ENCODE data around the gene KRTAP9-8. TPM values are rescaled to one million over a fixed set of nuclear protein-coding genes. Genes with fewer than 3 reads are reported as not detected.

Gene KRTAP9-8
- total RNA-seq, 1 donor from 2014 or later: not detected

Other genes starting within 250 kb of the KRTAP9-8 start
- not detected for gene KRTAP3-3, start 243.8 kb upstream of the KRTAP9-8 start, total RNA-seq
- gene KRTAP3-2, start 238.1 kb upstream of the KRTAP9-8 start, total RNA-seq: not detected
- gene KRTAP3-1, start 228.9 kb upstream of the KRTAP9-8 start, total RNA-seq: not detected
- not detected for gene KRTAP1-5, start 210.8 kb upstream of the KRTAP9-8 start, total RNA-seq
- gene KRTAP1-4, start 207.8 kb upstream of the KRTAP9-8 start, total RNA-seq: not detected
- not detected for gene KRTAP1-3, start 203.1 kb upstream of the KRTAP9-8 start, total RNA-seq
- gene KRTAP1-1, start 196.5 kb upstream of the KRTAP9-8 start, total RNA-seq: not detected
- not detected for gene KRTAP2-1, start 190.7 kb upstream of the KRTAP9-8 start, total RNA-seq
- not detected for gene KRTAP2-2, start 182.8 kb upstream of the KRTAP9-8 start, total RNA-seq
- gene KRTAP2-3, start 177.9 kb upstream of the KRTAP9-8 start, total RNA-seq: not detected
- not detected for gene KRTAP2-4, start 172.1 kb upstream of the KRTAP9-8 start, total RNA-seq
- gene KRTAP4-7, start 153.8 kb upstream of the KRTAP9-8 start, total RNA-seq: not detected
- not detected for gene KRTAP4-8, start 139.9 kb upstream of the KRTAP9-8 start, total RNA-seq
- gene KRTAP4-16, start 135.8 kb upstream of the KRTAP9-8 start, total RNA-seq: not detected
- not detected for gene KRTAP4-9, start 132.6 kb upstream of the KRTAP9-8 start, total RNA-seq
- not detected for gene KRTAP4-11, start 119.6 kb upstream of the KRTAP9-8 start, total RNA-seq
- gene KRTAP4-12, start 113.8 kb upstream of the KRTAP9-8 start, total RNA-seq: not detected
- not detected for gene KRTAP4-6, start 97.5 kb upstream of the KRTAP9-8 start, total RNA-seq
- not detected for gene KRTAP4-5, start 88.2 kb upstream of the KRTAP9-8 start, total RNA-seq
- not detected for gene KRTAP4-4, start 77.3 kb upstream of the KRTAP9-8 start, total RNA-seq
- not detected for gene KRTAP4-3, start 69.8 kb upstream of the KRTAP9-8 start, total RNA-seq
- not detected for gene KRTAP4-2, start 59.8 kb upstream of the KRTAP9-8 start, total RNA-seq
- not detected for gene KRTAP4-1, start 53.1 kb upstream of the KRTAP9-8 start, total RNA-seq
- not detected for gene KRTAP9-1, start 48.1 kb upstream of the KRTAP9-8 start, total RNA-seq
- not detected for gene KRTAP9-2, start 11.4 kb upstream of the KRTAP9-8 start, total RNA-seq
- not detected for gene KRTAP9-3, start 5.5 kb upstream of the KRTAP9-8 start, total RNA-seq
- not detected for gene KRTAP9-4, start 11.7 kb downstream of the KRTAP9-8 start, total RNA-seq
- gene KRTAP9-9, start 17.4 kb downstream of the KRTAP9-8 start, total RNA-seq: not detected
- not detected for gene KRTAP9-6, start 27.4 kb downstream of the KRTAP9-8 start, total RNA-seq
- gene KRTAP9-7, start 37.7 kb downstream of the KRTAP9-8 start, total RNA-seq: not detected
- not detected for gene KRTAP29-1, start 64.9 kb downstream of the KRTAP9-8 start, total RNA-seq
- not detected for gene KRTAP16-1, start 71.3 kb downstream of the KRTAP9-8 start, total RNA-seq
- gene KRTAP17-1, start 77.7 kb downstream of the KRTAP9-8 start, total RNA-seq: not detected
- not detected for gene KRT33A, start 112.8 kb downstream of the KRTAP9-8 start, total RNA-seq
- gene KRT33B, start 131.8 kb downstream of the KRTAP9-8 start, total RNA-seq: not detected
- not detected for gene KRT34, start 144.3 kb downstream of the KRTAP9-8 start, total RNA-seq
- not detected for gene KRT31, start 159.6 kb downstream of the KRTAP9-8 start, total RNA-seq
- not detected for gene KRT37, start 186.6 kb downstream of the KRTAP9-8 start, total RNA-seq
- not detected for gene KRT38, start 203.0 kb downstream of the KRTAP9-8 start, total RNA-seq
- 0.27 TPM for gene KRT32, start 229.4 kb downstream of the KRTAP9-8 start, total RNA-seq
- not detected for gene KRT35, start 243.2 kb downstream of the KRTAP9-8 start, total RNA-seq